Upper lobe of left lung (tissue), 4 donors: ENCODE results near the gene SYNE3.

Experiments used
- CTCF ChIP-seq, 6 experiments: fragments of 450-650 bp in 4 of 6; fragments of 200-600 bp in 2 of 6; sonication (generic) in 2 of 6; IDR thresholded peaks; one replicate each; pipeline ENCODE4 v1.5.1; 2016 to 2019; ENCODE audit warnings: antibody characterized with exemption in 6 of 6
- EP300 ChIP-seq, 4 donors: sonication (generic); formaldehyde crosslinking; IDR thresholded peaks; one replicate each; pipeline ENCODE4 v1.5.1; 2017; ENCODE audit warnings: antibody characterized with exemption in 4 of 4, control low read depth in 2 of 4
- POLR2A ChIP-seq, 4 donors: fragments of 450-650 bp; IDR thresholded peaks; one replicate each; pipeline ENCODE4 v1.5.1; 2016 to 2017; ENCODE audit warnings: antibody characterized with exemption in 4 of 4, mild to moderate bottlenecking in 2 of 4
- POLR2AphosphoS5 ChIP-seq, 2 donors: sonication (generic); formaldehyde crosslinking; IDR thresholded peaks; one replicate each; pipeline ENCODE4 v1.5.1; 2017; ENCODE audit warnings: antibody characterized with exemption in 2 of 2

- TF ChIP-seq CTCF (IDR thresholded peaks at IDR 0.05): no peak
- TF ChIP-seq POLR2A (IDR thresholded peaks at IDR 0.05): no peak
- no peak for TF ChIP-seq POLR2AphosphoS5 (IDR thresholded peaks at IDR 0.05)
- no peak for TF ChIP-seq EP300 (IDR thresholded peaks at IDR 0.05)
These were observed 45.4 kb downstream of the SYNE3 start for GRCh38 chr14:95471016-95471415.
